Osteocyte (in vitro differentiated cells): ENCODE data around the gene ERCC8. TPM values are rescaled to one million over a fixed set of nuclear protein-coding genes. Genes with fewer than 3 reads are reported as not detected.

Experiments
- DNase-seq: peaks from one replicate; pipeline ENCODE4 v3.0.0; 2021; ENCODE audit warnings: mixed read lengths; ENCODE audit not compliant: unreplicated experiment; ENCODE audit errors: extremely low spot score
- H3K27ac Mint-ChIP-seq: one replicate; pipeline ENCODE4 v1.8.0; 2021; ENCODE audit warnings: mild to moderate bottlenecking, mixed read lengths; ENCODE audit not compliant: unreplicated experiment
- H3K27me3 Mint-ChIP-seq: one replicate; pipeline ENCODE4 v1.8.0; 2021; ENCODE audit warnings: mixed read lengths; ENCODE audit not compliant: unreplicated experiment
- H3K36me3 Mint-ChIP-seq: one replicate; pipeline ENCODE4 v1.8.0; 2021; ENCODE audit warnings: mixed read lengths; ENCODE audit not compliant: unreplicated experiment
- H3K4me1 Mint-ChIP-seq: one replicate; pipeline ENCODE4 v1.8.0; 2021; ENCODE audit warnings: mixed read lengths; ENCODE audit not compliant: unreplicated experiment
- H3K4me3 Mint-ChIP-seq: one replicate; pipeline ENCODE4 v1.8.0; 2021; ENCODE audit warnings: mild to moderate bottlenecking, moderate library complexity, mixed read lengths; ENCODE audit not compliant: unreplicated experiment
- H3K9me3 Mint-ChIP-seq: one replicate; pipeline ENCODE4 v1.8.0; 2021; ENCODE audit warnings: mixed read lengths; ENCODE audit not compliant: unreplicated experiment
- total RNA-seq: library from RNA; stranded (reverse); gene quantifications from 2 replicates; pipeline ENCODE4 v1.2.1, GENCODE V29; 2021
- TF ChIP-seq, protein P1 (sequence below): fragments of 200-600 bp; sonication (generic); IDR thresholded peaks from 2 replicates; pipeline ENCODE4 v1.5.0; 2021; ENCODE audit warnings: antibody characterized with exemption, mild to moderate bottlenecking, moderate library complexity

Gene ERCC8
- total RNA-seq, 1 donor from 2014 or later = 11.3 TPM

GRCh38 chr5:60833520-60833919, 111.3 kb downstream of the ERCC8 start:
- H3K4me3 Mint-ChIP-seq = no peak overlapping the region
- no peaks in the 10 kb centered on the region for H3K36me3 Mint-ChIP-seq
- peaks cover 30% of the 10 kb centered on the region for H3K27me3 Mint-ChIP-seq
- DNase-seq = no peak
- H3K4me1 Mint-ChIP-seq = peaks cover 2% of the 10 kb centered on the region
- no peaks in the 10 kb centered on the region for H3K9me3 Mint-ChIP-seq
- no peak overlapping the region for H3K27ac Mint-ChIP-seq
- TF ChIP-seq, protein P1, sequence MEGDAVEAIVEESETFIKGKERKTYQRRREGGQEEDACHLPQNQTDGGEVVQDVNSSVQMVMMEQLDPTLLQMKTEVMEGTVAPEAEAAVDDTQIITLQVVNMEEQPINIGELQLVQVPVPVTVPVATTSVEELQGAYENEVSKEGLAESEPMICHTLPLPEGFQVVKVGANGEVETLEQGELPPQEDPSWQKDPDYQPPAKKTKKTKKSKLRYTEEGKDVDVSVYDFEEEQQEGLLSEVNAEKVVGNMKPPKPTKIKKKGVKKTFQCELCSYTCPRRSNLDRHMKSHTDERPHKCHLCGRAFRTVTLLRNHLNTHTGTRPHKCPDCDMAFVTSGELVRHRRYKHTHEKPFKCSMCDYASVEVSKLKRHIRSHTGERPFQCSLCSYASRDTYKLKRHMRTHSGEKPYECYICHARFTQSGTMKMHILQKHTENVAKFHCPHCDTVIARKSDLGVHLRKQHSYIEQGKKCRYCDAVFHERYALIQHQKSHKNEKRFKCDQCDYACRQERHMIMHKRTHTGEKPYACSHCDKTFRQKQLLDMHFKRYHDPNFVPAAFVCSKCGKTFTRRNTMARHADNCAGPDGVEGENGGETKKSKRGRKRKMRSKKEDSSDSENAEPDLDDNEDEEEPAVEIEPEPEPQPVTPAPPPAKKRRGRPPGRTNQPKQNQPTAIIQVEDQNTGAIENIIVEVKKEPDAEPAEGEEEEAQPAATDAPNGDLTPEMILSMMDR = no peak

DNA sequence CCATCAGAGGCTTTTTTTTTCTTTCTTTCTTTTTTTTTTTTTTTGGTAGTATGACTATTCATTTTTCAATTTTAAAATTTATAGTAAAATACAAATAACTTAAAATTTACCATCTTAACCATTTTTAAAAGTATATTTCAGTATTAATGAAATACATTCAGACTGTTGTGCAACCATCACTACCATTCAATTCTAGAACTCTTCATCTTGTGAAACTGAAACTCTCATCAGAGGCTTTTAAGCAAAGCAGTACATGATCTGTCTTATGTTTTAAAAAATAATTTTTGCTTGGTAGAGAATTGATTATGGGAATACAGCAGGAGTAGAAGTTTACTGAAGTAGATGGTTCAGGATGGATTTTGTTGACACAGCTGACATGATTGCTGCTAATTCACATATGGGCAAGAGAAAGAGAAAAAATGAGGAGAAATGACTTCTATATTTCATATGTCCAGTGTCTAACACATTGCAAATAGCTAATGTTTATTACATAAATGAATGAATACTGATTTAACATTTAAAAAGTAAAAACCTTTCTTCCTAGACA, 114.2 kb downstream of the ERCC8 start:
- Mint-ChIP-seq H3K36me3 (no peaks in the 10 kb centered on the region), H3K9me3 (no peaks in the 10 kb centered on the region), H3K27me3 (peaks cover 22% of the 10 kb centered on the region), H3K27ac (no peak overlapping the region), H3K4me3 (no peak overlapping the region), H3K4me1 (peaks cover under 1% of the 10 kb centered on the region)
- TF ChIP-seq, protein P1 = no peak
- DNase-seq = no peak

GRCh38 chr5:60829490-60830266, 115.2 kb downstream of the ERCC8 start:
- Mint-ChIP-seq H3K4me1 (no peaks in the 10 kb centered on the region), H3K9me3 (no peaks in the 10 kb centered on the region), H3K27ac (no peak overlapping the region), H3K27me3 (peaks cover 19% of the 10 kb centered on the region), H3K36me3 (no peaks in the 10 kb centered on the region), H3K4me3 (no peak overlapping the region)
- TF ChIP-seq, protein P1 = no peak
- DNase-seq = no peak

DNA sequence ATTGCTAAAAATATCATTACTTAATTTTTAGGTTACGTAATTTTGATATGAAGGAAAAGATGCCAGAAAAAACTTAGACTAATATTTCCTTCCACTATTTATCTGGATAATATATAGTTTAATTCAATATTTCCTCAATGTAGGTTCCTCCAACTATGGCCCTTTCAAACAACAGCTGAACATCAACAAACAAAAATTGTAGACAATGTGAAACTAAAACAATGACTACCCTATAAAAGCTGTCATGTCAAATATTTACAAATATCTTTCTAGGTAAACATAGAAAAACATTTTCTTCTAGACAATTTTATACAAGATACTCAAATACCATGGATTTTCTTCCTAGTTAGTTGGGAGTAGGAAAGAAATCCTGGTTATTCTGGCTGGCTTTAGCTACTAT, 117.7 kb downstream of the ERCC8 start:
- no peak overlapping the region for H3K27ac Mint-ChIP-seq
- H3K36me3 Mint-ChIP-seq = no peaks in the 10 kb centered on the region
- no peak overlapping the region for H3K4me3 Mint-ChIP-seq
- H3K27me3 Mint-ChIP-seq = peaks cover 19% of the 10 kb centered on the region
- H3K4me1 Mint-ChIP-seq = no peaks in the 10 kb centered on the region
- no peaks in the 10 kb centered on the region for H3K9me3 Mint-ChIP-seq
- TF ChIP-seq, protein P1 = no peak
- no peak for DNase-seq

DNA sequence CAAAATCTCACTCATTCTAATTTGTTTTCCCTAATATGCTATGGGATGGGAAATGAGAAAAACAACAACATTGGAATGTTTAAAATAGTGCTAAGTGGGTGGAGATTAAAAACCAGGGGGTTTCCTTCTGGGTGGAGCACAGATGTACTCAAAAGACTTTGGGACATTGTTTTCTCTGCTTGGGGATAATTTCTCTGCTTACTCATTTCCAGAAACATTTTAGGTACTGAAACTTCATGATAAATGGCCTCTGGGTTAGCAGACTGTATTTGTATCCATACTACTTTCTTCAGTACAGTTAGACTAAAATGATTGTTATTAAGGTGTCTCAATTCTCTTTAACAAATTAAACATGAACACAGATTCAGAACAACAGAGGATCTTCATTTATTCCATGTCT, 118.2 kb downstream of the ERCC8 start:
- Mint-ChIP-seq H3K36me3 (no peaks in the 10 kb centered on the region), H3K4me1 (no peaks in the 10 kb centered on the region), H3K27ac (no peak overlapping the region), H3K4me3 (no peak overlapping the region), H3K27me3 (peaks cover 19% of the 10 kb centered on the region), H3K9me3 (no peaks in the 10 kb centered on the region)
- no peak for DNase-seq
- TF ChIP-seq, protein P1 = no peak
